ENCODE measurements around the gene ADH4.
"Not testable (repeated sequence)": the region's sequence is repeated elsewhere in the genome, so short reads cannot be mapped to it uniquely, and the experiment has no call there.

Gene ADH4

GRCh38 chr4:99144070-99144469, at the start of gene ADH4:
Gene ADH4, minus strand, starts transcription at chr4:99144297. Its CDS starts 75 bp downstream, at chr4:99144222.
- no peak for DNase-seq

DNA sequence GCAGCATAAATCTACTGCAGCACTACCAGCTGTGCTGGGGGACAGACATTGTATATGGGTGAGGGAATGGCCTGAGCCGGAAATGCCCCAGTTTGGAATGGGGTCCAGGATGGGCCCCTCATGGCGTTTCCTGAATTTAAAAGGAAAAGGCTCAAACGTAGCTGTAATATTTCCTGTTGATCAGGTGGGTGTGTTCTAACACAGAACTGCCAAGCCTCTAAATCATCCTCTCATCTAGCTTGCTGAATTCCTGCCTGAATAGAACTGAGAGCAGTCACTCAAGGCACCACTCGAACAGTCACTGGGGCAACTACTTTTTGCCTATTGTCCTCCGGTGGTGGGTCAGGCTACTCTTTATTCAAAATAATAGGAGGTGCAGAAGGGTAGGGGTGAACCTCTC, 46.2 kb upstream of the ADH4 start:
- DNase-seq: no peak

DNA sequence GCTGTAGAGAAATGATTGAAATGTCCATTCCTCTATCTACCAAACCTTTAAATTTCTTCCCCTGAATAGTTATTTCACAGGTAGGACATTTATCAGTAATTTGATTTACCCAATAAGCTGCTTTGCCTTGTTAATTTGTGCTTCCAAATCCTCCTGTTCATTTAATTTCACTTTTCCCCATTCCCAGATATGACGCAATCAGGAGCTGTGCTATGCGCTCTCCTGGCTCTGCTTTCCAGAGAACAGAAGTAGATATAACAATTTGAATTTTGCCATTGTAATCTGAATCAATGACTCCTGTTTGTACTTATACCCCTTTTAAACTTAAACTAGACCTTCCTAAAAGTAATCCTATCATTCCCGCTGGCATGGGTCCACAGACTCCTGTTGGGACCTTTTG, 45.8 kb upstream of the ADH4 start:
- not testable (repeated sequence) for DNase-seq

GRCh38 chr4:99186029-99186428, 41.9 kb upstream of the ADH4 start:
- no peak for DNase-seq

DNA sequence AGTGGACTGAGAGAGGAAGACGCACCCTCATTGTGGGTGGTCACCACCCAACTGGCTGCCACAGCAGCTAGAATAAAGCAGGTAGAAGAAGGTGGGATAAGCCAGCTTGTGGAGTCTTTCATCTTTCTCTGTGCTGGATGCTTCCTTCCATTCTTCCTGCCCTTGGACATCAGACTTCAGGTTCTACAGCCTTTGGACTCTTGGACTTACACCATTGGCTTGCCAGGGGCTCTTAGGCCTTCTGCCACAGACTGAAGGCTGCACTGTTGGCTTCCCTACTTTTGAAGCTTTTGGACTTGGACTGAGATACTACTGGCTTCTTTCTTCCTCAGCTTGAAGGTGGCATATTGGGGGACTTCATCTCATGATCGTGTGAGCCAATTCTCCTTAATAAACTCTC, 41.5 kb upstream of the ADH4 start:
- DNase-seq: no peak

DNA sequence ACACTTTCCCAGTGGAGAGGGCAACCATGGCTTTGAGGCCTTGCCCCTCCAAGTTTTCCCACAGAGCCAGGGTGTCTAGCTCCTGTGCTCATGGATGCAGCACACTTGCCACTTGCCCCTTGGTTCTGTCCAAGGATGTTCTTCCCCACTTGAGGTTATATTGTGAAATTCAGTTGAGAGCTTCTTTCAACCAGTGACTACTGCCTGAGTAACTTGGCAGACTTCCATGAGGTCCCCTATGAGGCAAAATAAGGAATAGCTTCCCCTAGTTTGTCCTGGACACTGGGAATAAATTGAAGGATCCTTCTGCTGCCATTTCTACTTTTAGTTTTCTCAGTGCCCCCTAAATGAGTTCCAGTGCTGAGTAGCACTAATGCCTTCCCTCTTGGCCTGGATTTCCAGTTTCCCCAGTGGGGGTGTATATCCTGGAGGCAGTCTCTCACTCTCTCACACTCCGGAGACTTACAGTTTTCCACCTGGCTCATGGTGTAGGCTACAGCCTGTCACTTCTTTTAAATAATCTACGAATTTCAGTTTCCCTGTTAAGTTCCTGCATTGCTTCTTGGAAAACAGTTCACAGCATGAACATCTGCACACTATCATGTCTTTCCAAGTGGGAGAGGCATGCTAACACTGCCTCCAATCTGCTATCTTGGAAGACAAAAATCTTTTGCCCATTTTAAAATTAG, 36.4 kb upstream of the ADH4 start:
- no peak for DNase-seq

DNA sequence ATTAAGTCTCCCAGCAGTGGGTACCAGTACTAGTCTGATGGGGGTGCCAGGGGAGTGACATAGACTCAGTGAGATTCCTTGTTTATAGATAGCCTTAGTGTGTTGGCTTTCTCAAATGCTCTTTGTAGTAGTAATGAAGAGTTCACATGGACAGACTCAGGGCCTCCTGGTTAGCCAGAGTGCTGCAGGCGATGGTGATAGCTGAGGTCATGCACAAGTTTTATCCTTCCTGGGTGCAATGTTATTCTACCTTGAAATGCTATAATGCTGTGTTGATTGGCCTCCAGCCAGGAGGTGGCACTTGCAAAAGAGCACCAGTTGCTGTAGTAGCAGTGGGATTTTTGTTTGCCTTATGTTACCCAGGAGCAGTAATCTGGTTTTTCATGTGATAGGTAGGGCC, 35.5 kb upstream of the ADH4 start:
- no peak for DNase-seq

- no peak for DNase-seq
Measured at GRCh38 chr4:99179178-99179577, 35.1 kb upstream of the ADH4 start.

GRCh38 chr4:99166544-99166943, 22.4 kb upstream of the ADH4 start:
- no peak for DNase-seq

- DNase-seq: no peak
Measured at GRCh38 chr4:99165978-99166377, 21.9 kb upstream of the ADH4 start.

DNA sequence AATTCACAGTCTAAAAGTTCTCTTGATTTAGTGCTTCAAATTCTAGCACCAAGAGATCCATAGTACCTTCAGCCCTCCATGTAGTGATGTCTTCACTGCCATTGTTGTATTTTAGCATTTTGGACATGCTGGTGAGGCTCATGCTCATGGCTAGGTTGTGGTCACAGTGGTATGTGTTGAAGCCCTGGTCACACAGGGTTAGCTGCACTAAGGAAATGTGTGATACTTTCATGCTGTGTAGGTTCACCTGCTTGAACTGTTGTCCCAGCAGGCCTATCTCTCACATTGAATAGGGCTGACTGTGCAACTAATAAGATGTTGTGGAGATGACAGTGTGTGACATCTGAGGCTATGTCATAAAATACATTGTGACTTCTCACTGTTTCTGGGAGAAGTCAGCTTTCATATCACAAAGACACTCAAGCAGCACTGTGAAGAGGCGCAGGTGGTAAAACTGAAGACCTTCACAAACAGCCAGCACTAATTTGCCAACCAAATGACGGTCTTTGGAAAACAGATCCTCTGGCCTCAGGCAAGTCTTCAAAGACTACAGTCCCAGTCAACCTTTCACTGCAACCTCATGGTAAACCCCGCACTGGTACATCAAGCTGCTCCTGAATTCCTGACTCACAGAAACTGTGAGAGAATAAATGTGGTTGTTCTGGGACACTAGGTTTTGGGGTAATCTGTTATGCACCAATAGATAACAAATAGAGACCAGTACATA, 17.4 kb upstream of the ADH4 start:
- DNase-seq: no peak

GRCh38 chr4:99159699-99160098, 15.6 kb upstream of the ADH4 start:
- DNase-seq: no peak

- no peak for DNase-seq
Measured at GRCh38 chr4:99157478-99157935, 13.4 kb upstream of the ADH4 start.

GRCh38 chr4:99156992-99157391, 12.9 kb upstream of the ADH4 start:
- no peak for DNase-seq

- no peak for DNase-seq
Measured at GRCh38 chr4:99154658-99155342, 10.7 kb upstream of the ADH4 start.

DNA sequence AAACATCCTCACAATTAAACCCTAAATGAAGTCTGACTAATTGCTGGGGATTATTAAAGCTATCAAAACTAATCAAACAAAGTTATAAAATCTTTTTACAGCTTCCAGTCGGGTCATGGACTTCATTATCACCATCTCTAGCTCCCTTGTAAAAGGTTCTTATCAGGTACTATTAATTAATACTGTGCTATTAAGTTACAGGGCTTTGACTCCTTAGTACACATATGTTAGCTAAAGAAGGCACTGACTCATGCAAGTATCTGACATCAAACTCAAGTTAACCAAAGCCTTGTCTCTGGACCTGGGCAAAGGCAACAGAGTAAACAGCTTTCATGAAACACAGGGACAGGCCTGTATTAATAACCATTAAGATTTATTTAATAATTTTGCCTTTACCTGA, 7.9 kb upstream of the ADH4 start:
- no peak for DNase-seq

GRCh38 chr4:99151452-99151851, 7.4 kb upstream of the ADH4 start:
- DNase-seq: no peak

- no peak for DNase-seq
Measured at GRCh38 chr4:99149426-99150019, 5.4 kb upstream of the ADH4 start.

DNA sequence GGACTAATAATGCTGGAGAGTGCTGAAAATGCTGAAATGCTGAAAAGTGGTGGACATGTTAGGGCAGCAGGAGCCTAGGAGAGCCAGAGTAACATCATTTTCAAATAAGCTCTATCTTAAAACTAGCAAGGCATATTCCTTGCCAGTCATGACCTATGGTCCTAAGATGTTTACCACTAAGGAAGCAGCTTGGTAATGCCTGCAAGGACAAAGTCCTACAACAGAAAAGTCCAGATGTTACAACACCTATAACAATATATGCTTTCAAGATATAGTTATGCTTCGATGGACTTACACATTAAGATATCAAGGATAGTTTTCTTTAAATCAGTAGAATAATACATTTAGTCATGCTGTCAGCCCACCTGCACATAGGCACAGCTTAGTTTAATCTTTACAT, 4.5 kb upstream of the ADH4 start:
- DNase-seq: no peak

DNA sequence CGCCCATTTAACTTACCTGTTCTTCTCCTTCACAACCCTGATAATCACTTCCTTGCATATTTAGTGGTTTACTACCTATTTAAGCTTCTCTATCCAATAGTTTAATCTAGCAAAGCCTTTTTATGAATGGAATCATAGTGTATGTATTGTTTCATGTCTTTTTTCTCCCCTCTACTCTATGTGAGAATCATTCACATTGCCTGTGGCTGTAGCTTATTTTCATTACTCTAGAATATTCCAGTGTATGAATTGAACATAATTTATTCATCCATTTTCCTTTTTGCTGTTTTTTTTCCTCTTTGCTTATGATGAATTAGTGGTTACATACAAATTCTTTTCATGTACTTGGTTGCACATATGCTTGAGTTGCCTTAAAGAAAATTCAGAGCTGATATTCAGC, 490 bp upstream of the ADH4 start:
- DNase-seq: no peak

GRCh38 chr4:99136329-99136728, 7.8 kb downstream of the ADH4 start:
- DNase-seq: no peak

GRCh38 chr4:99135541-99136162, 8.4 kb downstream of the ADH4 start:
- no peak for DNase-seq

DNA sequence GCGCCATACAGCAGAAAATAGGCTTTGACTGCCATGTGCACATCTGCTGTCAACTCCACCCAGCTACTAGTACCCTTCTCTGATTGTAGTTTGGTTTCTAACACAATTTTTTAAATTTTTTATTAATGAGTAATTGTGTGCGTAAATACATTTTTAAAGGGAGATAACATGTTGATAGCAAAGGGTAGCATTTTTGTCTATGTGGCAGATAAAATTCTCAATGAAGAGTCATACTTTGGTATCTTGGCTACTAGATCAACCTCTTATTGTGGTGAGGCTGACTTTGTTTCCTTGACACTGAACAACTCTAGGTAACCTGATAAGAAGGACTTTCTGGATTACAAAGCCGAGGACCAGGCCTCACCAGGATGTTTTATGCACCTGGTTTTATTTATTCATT, 9.5 kb downstream of the ADH4 start:
- DNase-seq: no peak
